Retinal pigment epithelial cell (primary cell): ENCODE data around the gene STXBP6.
"Not testable (repeated sequence)": the region's sequence is repeated elsewhere in the genome, so short reads cannot be mapped to it uniquely, and the experiment has no call there.

ENCODE experiments used
- DNase-seq: peaks from one replicate; pipeline ENCODE4 v3.0.0-alpha.2; 2010; ENCODE audit warnings: low read depth
- H3K4me3 ChIP-seq: 2 replicates; pipeline ENCODE4 v1.5.1; 2011; ENCODE audit warnings: mild to moderate bottlenecking, low read length, control low read depth, moderate library complexity
- CTCF ChIP-seq: conservative IDR thresholded peaks from 2 replicates; pipeline ENCODE4 v1.5.1; 2011; ENCODE audit warnings: low read depth, low read length, control low read depth, inconsistent platforms

STXBP6 gene

GRCh38 chr14:24940213-24940783, 109.6 kb downstream of the STXBP6 start:
- H3K4me3 ChIP-seq: no peak overlapping the region
- no peak for TF ChIP-seq CTCF
- no peak for DNase-seq

DNA sequence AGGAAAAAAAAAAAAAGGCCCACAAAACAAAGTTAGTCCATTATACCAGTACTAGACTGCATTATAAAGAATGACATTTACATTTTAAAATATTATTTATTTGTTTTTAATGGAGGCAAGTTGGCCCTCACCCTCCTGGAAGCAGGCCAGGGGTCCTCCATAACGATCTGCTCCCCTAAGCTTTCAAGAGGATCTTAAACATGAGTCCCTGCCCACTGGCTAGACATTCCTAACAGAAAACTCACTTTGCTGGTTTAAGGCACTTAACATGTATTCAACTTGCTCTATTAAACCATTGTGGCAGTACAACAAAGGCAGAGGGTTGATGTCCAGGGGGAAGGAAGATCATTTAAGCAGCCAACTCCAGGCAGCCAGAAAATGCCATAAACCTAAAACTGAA, 111.4 kb downstream of the STXBP6 start:
- TF ChIP-seq CTCF: no peak
- H3K4me3 ChIP-seq: no peak overlapping the region
- no peak for DNase-seq

GRCh38 chr14:24937300-24937699, 112.6 kb downstream of the STXBP6 start:
- TF ChIP-seq CTCF: no peak
- no peak overlapping the region for H3K4me3 ChIP-seq
- no peak for DNase-seq

DNA sequence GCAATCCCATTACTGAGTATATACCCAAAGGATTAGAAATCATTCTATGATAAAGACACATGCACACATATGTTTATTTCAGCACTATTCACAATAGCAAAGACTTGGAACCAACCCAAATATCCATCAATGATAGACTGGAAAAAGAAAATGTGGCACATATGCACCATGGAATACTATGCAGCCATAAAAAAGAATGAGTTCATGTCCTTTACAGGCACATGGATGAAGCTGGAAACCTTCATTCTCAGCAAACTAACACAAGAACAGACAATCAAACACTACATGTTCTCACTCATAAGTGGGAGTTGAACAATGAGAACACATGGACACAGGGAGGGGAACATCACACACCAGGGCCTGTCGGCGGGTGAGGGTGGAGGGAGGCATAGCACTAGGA, 113.2 kb downstream of the STXBP6 start:
- H3K4me3 ChIP-seq, DNase-seq: not testable (repeated sequence)

GRCh38 chr14:24935796-24936195, 114.2 kb downstream of the STXBP6 start:
- TF ChIP-seq CTCF: no peak

DNA sequence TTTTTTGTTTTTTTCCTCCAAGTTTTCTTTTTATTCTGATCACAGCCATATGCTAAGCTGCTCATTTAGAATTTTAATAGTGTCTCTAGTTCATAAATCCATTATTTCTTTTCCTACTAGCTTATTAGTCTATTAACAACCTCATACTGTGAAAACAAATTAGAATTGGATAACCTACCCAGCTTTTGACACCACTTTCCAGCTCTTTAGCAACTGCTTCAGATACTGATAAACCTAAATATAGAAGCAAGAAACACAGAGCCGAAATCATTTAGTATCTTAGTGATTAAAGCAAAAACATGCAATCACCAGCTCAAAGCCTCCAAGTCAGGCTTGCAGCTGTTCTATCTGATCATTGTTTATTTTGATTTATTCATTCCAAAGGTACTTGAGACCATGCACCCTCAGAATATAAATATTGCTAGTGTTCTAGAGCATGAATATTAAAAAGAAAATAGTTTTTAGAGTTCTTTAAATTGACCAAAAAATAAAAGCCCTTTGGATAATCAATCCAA, 121.5 kb downstream of the STXBP6 start:
- no peak for DNase-seq
- H3K4me3 ChIP-seq: no peak overlapping the region
- no peak for TF ChIP-seq CTCF

More at GRCh38 chr14:24935796-24936195, 114.2 kb downstream of the STXBP6 start:
- DNase-seq: no peak
- no peak overlapping the region for H3K4me3 ChIP-seq

DNA sequence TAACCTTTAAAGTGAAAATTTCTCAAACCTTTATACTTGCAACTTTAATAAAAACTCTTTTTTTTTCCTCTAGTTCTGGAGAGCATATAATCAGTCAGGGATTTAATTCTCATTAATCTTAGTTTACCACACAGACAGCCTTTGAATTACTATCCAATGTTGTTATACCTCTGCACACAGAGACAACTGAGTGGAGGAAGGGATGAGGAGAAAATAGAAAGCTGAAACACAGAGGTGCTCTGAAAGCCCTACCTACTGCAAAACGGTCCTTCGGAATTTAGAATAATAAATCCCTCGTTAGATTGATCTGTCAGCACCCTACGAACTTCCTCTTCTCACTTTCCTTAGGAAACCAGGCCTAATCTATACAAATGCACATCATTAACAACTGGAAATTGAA, 122.1 kb downstream of the STXBP6 start:
- no peak overlapping the region for H3K4me3 ChIP-seq
- no peak for DNase-seq
- no peak for TF ChIP-seq CTCF

- DNase-seq: no peak
- TF ChIP-seq CTCF: no peak
- no peak overlapping the region for H3K4me3 ChIP-seq
These were observed 124.1 kb downstream of the STXBP6 start for GRCh38 chr14:24925771-24926374.
